ENCODE measurements around the gene NANP. TPM values are rescaled to one million over a fixed set of nuclear protein-coding genes. Genes with fewer than 3 reads are reported as not detected.

The NANP gene
- total RNA-seq, 1 donor from 2014 or later, result 10.0 TPM

DNA sequence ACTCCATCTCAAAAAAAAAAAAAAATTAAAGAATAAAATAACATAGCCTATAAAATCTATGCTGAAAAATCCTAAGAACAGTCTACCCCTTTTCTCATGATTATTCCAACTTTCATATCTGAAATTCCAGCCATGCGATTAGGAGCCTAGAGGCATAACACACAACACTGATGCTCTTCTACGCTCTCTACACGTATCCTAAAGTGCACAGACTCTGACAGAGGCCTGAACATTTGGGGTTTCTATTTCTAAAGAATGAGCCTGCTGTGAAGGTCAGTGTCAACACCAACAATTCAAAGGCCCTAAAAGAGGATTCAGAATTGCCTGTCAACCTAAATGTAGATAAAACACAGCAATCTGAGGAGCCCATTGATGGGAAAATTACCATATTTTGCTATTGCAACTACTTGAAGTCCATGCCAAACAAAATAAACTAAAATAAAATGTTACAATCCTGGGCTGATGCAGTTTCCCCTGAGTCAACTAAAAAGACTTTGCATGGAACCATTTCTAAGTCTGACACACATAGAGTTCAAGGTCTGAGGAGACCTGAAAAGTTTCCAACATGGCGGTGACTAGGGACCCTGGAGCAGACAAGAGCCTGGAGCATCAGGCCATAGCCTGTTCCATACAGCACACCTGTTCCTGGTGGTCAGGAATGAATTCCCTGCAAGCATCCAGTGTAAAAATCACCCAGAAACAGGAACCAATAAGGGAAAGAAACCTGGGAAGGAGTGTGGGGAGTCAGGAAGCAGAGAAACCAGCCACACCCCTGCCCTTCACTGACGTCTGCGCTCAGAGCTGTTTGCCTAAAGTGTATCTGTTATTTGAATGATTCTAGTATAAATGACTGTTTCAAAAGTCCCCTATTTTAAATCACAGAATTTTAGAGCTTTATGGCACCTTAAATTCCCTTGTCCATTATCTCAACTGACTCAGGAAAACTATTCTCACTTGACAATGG lies 50.2 kb downstream of the NANP start:
- Mint-ChIP-seq H3K4me3 (no peak overlapping the region), H3K36me3 (ENCODE audit: low read depth) (no peaks in the 10 kb centered on the region), H3K27ac (no peak overlapping the region), H3K27me3 (no peaks in the 10 kb centered on the region), H3K9me3 (no peaks in the 10 kb centered on the region), H3K4me1 (no peaks in the 10 kb centered on the region)
- no peak for DNase-seq
- intact Hi-C loops (cut with micrococcal nuclease), result no loop called here

DNA sequence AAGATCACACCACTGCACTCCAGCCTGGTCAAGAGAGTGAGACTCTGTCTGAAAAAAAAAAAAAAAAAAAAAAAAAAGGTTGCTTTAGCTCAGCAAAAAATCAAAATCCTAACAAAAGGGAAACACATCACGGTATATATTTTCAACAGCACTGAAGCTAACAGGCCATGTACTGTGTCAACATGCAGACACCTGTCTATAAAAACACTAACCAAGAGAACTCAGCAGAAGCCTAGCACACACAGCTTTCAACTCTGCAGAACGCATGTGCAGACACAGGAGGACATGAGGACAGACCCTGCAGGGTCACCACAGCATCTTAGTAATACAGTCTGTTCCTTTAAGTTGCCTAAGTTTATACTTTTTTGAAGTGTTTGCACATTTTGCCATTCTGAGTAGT lies 52.0 kb downstream of the NANP start:
- intact Hi-C loops (cut with micrococcal nuclease), result no loop called here
- no peak for DNase-seq
- H3K4me3 Mint-ChIP-seq, result no peak overlapping the region
- peaks cover 2% of the 10 kb centered on the region for H3K36me3 Mint-ChIP-seq (ENCODE audit: low read depth)
- H3K27ac Mint-ChIP-seq, result no peak overlapping the region
- H3K27me3 Mint-ChIP-seq, result no peaks in the 10 kb centered on the region
- H3K4me1 Mint-ChIP-seq, result peaks cover 5% of the 10 kb centered on the region
- no peaks in the 10 kb centered on the region for H3K9me3 Mint-ChIP-seq

DNA sequence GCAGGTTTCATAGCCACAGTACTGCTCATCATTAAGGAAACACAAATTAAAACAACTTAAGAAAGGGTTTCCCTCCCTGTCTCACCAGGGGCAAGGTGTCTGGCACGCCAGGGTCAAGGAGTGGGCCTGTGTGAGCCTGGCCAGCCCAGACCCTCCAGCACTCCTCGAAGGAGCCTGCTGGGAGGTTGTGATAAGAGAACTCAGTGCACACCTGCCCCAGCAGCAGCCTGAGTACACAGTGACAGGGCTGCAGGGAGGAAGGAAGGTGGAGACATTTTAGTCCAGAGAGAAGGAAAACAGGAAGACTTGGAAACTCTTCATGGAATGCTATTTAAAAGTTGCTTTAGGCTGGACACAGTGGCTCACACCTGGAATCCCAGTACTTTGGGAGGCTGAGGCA lies 52.6 kb downstream of the NANP start:
- DNase-seq, result no peak
- Mint-ChIP-seq H3K27me3 (no peaks in the 10 kb centered on the region), H3K27ac (no peak overlapping the region), H3K9me3 (no peaks in the 10 kb centered on the region), H3K4me1 (peaks cover 9% of the 10 kb centered on the region), H3K36me3 (ENCODE audit: low read depth) (peaks cover 2% of the 10 kb centered on the region), H3K4me3 (no peak overlapping the region)
- intact Hi-C loops (cut with micrococcal nuclease), result no loop called here

DNA sequence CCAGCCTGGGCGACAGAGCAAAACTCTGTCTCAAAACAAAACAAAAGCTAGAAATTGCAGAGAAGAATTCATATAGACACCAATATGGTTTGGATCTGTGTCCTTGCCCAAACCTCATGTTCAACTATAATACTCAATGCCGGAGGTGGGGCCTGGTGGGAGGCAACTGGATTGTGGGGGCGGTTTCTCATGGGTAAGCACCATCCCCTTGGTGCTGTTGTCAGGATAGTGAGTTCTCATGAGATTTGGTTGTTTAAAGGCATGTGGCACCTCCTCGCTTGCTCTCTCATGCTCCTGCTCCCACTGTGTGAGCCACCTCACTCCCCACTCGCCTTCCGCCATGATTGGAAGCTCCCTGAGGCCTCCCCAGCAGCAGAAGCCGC lies 53.7 kb downstream of the NANP start:
- intact Hi-C loops (cut with micrococcal nuclease), result no loop called here
- Mint-ChIP-seq H3K36me3 (ENCODE audit: low read depth) (peaks cover 2% of the 10 kb centered on the region), H3K4me3 (no peak overlapping the region)

DNA sequence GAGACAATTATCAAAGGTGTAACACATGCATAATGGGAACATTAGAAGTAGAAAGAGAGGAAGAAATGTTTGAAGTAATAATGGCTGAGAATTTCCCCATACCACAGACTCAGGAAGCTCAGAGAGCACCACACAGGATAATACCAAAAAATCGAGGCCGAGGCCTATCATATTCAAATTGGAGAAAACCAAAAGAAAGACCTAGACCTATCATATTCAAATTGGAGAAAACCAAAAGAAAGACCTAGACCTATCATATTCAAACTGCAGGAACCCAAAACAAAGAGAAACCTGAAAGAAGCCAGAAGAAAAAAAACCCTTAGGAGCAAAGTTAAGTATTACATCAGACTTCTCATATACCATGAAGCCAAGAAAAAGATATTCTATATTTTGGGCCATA lies 56.5 kb downstream of the NANP start:
- Mint-ChIP-seq H3K36me3 (ENCODE audit: low read depth) (peaks cover 4% of the 10 kb centered on the region), H3K9me3 (peaks cover 4% of the 10 kb centered on the region), H3K4me1 (peaks cover 12% of the 10 kb centered on the region), H3K27me3 (no peaks in the 10 kb centered on the region), H3K4me3 (no peak overlapping the region), H3K27ac (no peak overlapping the region)
- intact Hi-C loops (cut with micrococcal nuclease), result no loop called here
- DNase-seq, result no peak

More for the DNA sequence above, 53.7 kb downstream of the NANP start:
- H3K27ac Mint-ChIP-seq, result no peak overlapping the region
- H3K9me3 Mint-ChIP-seq, result no peaks in the 10 kb centered on the region
- DNase-seq, result no peak
- peaks cover 9% of the 10 kb centered on the region for H3K4me1 Mint-ChIP-seq
- H3K27me3 Mint-ChIP-seq, result no peaks in the 10 kb centered on the region

DNA sequence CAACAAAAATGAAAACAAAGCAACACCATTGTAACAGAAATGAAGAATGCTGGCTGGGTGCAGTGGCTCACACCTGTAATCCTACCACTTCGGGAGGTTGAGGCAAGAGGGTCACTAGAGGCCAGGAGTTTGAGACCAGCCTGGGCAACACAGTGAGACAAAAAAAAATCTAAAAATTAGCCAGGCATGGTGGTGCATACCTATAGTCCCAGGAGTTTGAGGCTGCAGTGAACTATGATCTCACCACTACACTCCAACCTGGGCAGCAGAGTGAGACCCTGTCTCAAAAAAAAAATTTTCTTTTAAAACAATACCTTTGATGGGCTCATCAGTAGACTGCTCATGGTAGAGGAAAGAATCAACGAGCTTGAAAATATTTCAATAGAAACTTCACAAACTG lies 57.0 kb downstream of the NANP start:
- DNase-seq, result no peak
- Mint-ChIP-seq H3K9me3 (peaks cover 4% of the 10 kb centered on the region), H3K4me1 (peaks cover 12% of the 10 kb centered on the region), H3K36me3 (ENCODE audit: low read depth) (peaks cover 4% of the 10 kb centered on the region), H3K4me3 (no peak overlapping the region), H3K27ac (no peak overlapping the region), H3K27me3 (no peaks in the 10 kb centered on the region)
- intact Hi-C loops (cut with micrococcal nuclease), result no loop called here

DNA sequence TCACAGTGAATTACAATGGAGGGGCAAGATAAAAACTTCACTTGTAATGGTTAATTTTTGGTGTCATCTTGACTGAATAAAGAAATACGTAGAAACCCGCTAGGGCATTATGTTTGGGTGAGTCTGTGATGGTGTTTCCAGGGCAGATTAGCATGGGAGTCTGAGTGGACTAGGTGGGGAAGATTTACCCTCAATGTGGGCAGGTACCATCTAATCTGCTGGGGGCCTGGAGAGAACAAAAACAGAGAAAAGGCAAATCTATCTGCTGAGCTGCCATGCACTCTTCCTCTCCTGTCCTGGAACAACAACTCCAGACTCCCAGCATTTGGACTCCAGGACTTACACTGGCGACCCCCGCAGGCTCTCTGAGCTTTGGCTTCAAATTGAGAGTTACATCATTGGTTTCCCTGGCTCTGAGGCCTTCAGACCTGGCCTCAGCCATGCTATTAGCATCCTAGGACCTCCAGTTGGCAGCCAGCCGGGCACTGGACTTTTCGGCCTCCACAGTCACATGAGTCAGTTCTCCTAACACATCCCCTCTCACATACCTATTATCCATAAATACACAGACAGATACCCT lies 58.1 kb downstream of the NANP start:
- Mint-ChIP-seq H3K27me3 (no peaks in the 10 kb centered on the region), H3K9me3 (peaks cover 4% of the 10 kb centered on the region), H3K36me3 (ENCODE audit: low read depth) (peaks cover 4% of the 10 kb centered on the region), H3K27ac (no peak overlapping the region), H3K4me1 (peaks cover 12% of the 10 kb centered on the region), H3K4me3 (no peak overlapping the region)
- DNase-seq, result no peak
- intact Hi-C loops (cut with micrococcal nuclease), result no loop called here

DNA sequence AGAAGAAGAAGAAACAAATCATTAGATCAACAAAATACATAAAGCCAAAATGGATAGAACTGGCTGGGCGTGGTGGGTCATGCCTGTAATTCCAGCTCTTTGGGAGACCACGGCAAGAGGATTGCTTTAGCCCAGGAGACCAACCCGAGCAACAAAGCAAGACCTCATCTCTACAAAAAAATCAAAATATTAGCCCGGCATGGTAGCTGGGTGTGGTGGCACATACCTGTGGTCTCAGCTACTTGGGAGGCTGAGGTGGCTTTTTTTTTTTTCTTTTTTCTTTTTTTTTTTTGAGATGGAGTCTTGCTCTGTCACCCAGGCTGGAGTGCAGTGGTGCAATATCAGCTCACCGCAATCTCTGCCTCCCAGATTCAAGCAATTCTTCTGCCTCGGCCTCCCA lies 59.9 kb downstream of the NANP start:
- H3K4me3 Mint-ChIP-seq, result no peak overlapping the region
- H3K27me3 Mint-ChIP-seq, result no peaks in the 10 kb centered on the region
- no peak overlapping the region for H3K27ac Mint-ChIP-seq
- intact Hi-C loops (cut with micrococcal nuclease), result no loop called here
- peaks cover 4% of the 10 kb centered on the region for H3K36me3 Mint-ChIP-seq (ENCODE audit: low read depth)
- H3K9me3 Mint-ChIP-seq, result peaks cover 4% of the 10 kb centered on the region
- DNase-seq, result no peak
- H3K4me1 Mint-ChIP-seq, result peaks cover 12% of the 10 kb centered on the region

DNA sequence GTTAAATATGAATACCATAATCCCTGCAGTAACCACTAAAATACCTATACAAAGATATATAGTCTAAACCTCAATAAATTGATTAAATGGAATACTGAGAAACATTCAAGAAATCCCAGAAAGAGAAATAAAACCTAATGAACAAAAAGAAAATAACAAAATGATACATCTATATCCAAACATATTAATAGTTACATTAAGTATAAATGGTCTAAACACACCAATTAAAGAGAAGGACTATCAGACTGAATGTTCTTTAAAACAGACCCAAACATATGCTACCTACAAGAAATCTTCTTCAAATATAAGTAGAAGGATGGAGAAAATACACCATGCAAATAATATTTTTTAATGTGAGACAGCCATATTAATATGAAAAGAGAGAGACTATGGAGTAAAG lies 60.5 kb downstream of the NANP start:
- Mint-ChIP-seq H3K36me3 (ENCODE audit: low read depth) (peaks cover 4% of the 10 kb centered on the region), H3K4me3 (no peak overlapping the region), H3K4me1 (peaks cover 12% of the 10 kb centered on the region), H3K27me3 (no peaks in the 10 kb centered on the region), H3K9me3 (peaks cover 4% of the 10 kb centered on the region), H3K27ac (no peak overlapping the region)
- intact Hi-C loops (cut with micrococcal nuclease), result no loop called here
- DNase-seq, result no peak

Other genes with a start within 250 kb of the NANP start
- 28.7 and 30.0 TPM in 2 replicates for gene ABHD12, start 233.2 kb downstream of the NANP start, total RNA-seq
- 43.0 and 43.2 TPM in 2 replicates for gene GINS1, start 216.3 kb downstream of the NANP start, total RNA-seq
- 3.0 and 3.5 TPM in 2 replicates for gene NINL, start 38.5 kb downstream of the NANP start, total RNA-seq
- 15.7 and 16.1 TPM in 2 replicates for gene ZNF337, start 72.8 kb upstream of the NANP start, total RNA-seq

Measured in activated CD4-positive, alpha-beta T cell treated with anti-CD3 and anti-CD28 coated beads, Interleukin-2, amount 10 ng/mL, durations not matched to agents 24 days and 14 days (primary cell).